Astrocyte (in vitro differentiated cells and primary cell): ENCODE results near the gene ERCC5. TPM values are rescaled to one million over a fixed set of nuclear protein-coding genes. Genes with fewer than 3 reads are reported as not detected.

Experiments used
- DNase-seq: peaks from one replicate; pipeline ENCODE4 v3.0.0-alpha.2; 2010; ENCODE audit warnings: low read depth
- FAIRE-seq: peaks from 2 replicates; lab custom pipeline; 2011; peaks lifted over from hg19 to GRCh38; lab: Jason Lieb, UNC
- H2AFZ ChIP-seq: 2 replicates; pipeline ENCODE4 v1.6.0; 2012; ENCODE audit warnings: low read depth, low read length, inconsistent platforms
- H3K27ac ChIP-seq: 2 replicates; pipeline ENCODE4 v1.5.1; 2011; ENCODE audit warnings: low read depth, low read length, inconsistent platforms
- H3K27me3 ChIP-seq: 2 replicates; pipeline ENCODE4 v1.6.0; 2011; ENCODE audit warnings: low read length, inconsistent platforms; ENCODE audit not compliant: insufficient read depth
- H3K36me3 ChIP-seq: 2 replicates; pipeline ENCODE4 v1.5.1; 2011; ENCODE audit warnings: low read length, inconsistent platforms; ENCODE audit not compliant: insufficient read depth
- H3K4me1 ChIP-seq: 2 replicates; pipeline ENCODE4 v1.5.1; 2011; ENCODE audit warnings: low read length, inconsistent platforms; ENCODE audit not compliant: insufficient read depth
- H3K4me2 ChIP-seq: 2 replicates; pipeline ENCODE4 v1.6.0; 2012; ENCODE audit warnings: low read length, inconsistent platforms
- H3K4me3 ChIP-seq: 2 replicates; pipeline ENCODE4 v1.5.1; 2011; ENCODE audit warnings: low read depth, mild to moderate bottlenecking, low read length, inconsistent platforms; ENCODE audit not compliant: insufficient read depth
- H3K79me2 ChIP-seq: 2 replicates; pipeline ENCODE4 v1.6.0; 2012; ENCODE audit warnings: mild to moderate bottlenecking, low read length, inconsistent platforms; ENCODE audit not compliant: insufficient read depth
- H3K9ac ChIP-seq: 2 replicates; pipeline ENCODE4 v1.6.0; 2012; ENCODE audit warnings: mild to moderate bottlenecking, low read length, inconsistent platforms
- H3K9me3 ChIP-seq: 2 replicates; pipeline ENCODE4 v1.5.1; 2012; ENCODE audit warnings: low read depth, mild to moderate bottlenecking, low read length, inconsistent platforms; ENCODE audit not compliant: insufficient read depth
- H4K20me1 ChIP-seq: 2 replicates; pipeline ENCODE4 v1.6.0; 2012; ENCODE audit warnings: low read length, inconsistent platforms; ENCODE audit not compliant: insufficient read depth
- H3K27ac Mint-ChIP-seq: one replicate; pipeline ENCODE4 v1.8.0; 2021; ENCODE audit warnings: mild to moderate bottlenecking, mixed read lengths; ENCODE audit not compliant: unreplicated experiment
- H3K27me3 Mint-ChIP-seq: one replicate; pipeline ENCODE4 v1.8.0; 2021; ENCODE audit warnings: low read depth, mixed read lengths; ENCODE audit not compliant: unreplicated experiment
- H3K36me3 Mint-ChIP-seq: one replicate; pipeline ENCODE4 v1.8.0; 2021; ENCODE audit warnings: low read depth, mixed read lengths; ENCODE audit not compliant: unreplicated experiment
- H3K4me1 Mint-ChIP-seq: one replicate; pipeline ENCODE4 v1.8.0; 2021; ENCODE audit warnings: low read depth, mixed read lengths; ENCODE audit not compliant: unreplicated experiment
- H3K4me3 Mint-ChIP-seq: one replicate; pipeline ENCODE4 v1.8.0; 2021; ENCODE audit warnings: mild to moderate bottlenecking, moderate library complexity, mixed read lengths; ENCODE audit not compliant: unreplicated experiment
- H3K9me3 Mint-ChIP-seq: one replicate; pipeline ENCODE4 v1.8.0; 2021; ENCODE audit warnings: mild to moderate bottlenecking, mixed read lengths; ENCODE audit not compliant: unreplicated experiment
- EZH2 ChIP-seq: IDR thresholded peaks from 2 replicates; pipeline ENCODE4 v1.6.1; 2012; ENCODE audit warnings: mild to moderate bottlenecking, low read length, inconsistent platforms; ENCODE audit not compliant: insufficient read depth
- total RNA-seq: library from RNA; stranded (reverse); gene quantifications from 2 replicates; pipeline ENCODE4 v1.2.1, GENCODE V29; 2021
- TF ChIP-seq, protein P1 (sequence below): IDR thresholded peaks from 2 replicates; pipeline ENCODE4 v1.5.1; 2011; ENCODE audit warnings: low read depth, mild to moderate bottlenecking, inconsistent platforms, low read length, moderate library complexity; ENCODE audit not compliant: insufficient read depth

The ERCC5 gene
- total RNA-seq, 1 donor from 2014 or later: 42.9 TPM

DNA sequence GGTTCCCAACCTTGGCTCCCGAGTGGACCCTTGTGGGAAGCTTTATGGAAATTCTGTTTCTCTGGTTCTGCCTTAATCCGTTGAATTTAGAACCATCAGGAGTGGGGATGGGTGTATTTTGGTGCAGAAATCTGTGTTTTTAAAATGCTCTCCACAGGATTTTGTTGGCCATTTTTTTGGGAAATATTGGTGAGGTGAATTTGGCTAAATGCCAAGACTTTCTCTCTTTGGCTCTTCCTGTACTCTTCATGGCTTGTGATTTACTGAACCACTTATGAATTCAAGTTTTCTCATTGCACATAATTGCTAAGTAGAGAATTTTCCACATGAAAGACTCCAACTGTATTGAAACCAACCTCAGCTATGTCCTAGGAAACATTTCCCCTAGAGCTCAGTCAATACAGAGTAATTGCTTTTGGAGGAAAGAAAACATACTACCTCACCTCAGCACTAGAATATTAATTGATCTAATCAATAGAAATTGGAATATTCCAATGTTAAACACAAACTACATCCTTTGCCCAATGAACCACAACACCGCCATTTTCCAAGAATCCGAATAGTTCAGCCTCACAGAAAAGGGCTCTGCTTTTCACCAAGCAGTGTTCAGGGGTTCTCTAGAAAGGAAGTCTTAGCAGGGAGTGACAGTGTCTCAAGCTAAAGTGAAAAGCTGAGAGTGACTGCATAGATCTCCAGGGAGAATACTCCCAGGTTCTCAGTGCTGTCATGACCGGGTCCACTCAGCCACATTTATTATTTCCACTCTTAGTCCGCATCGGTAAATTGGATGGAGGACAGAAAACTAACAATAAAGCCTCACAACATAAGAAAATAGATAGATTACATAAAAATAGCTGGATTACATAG lies 60.3 kb downstream of the ERCC5 start:
- Mint-ChIP-seq H3K4me3 (no peak overlapping the region), H3K36me3 (no peaks in the 10 kb centered on the region), H3K27ac (no peak overlapping the region), H3K9me3 (peaks cover 2% of the 10 kb centered on the region), H3K27me3 (no peaks in the 10 kb centered on the region), H3K4me1 (peaks cover 9% of the 10 kb centered on the region)
- Histone ChIP-seq H3K4me2 (no peak overlapping the region), H4K20me1 (no peaks in the 10 kb centered on the region), H3K4me1 (no peaks in the 10 kb centered on the region), H3K27me3 (no peaks in the 10 kb centered on the region), H3K79me2 (no peaks in the 10 kb centered on the region), H2AFZ (no peak overlapping the region), H3K9me3 (no peaks in the 10 kb centered on the region), H3K27ac (no peak overlapping the region), H3K4me3 (no peak overlapping the region), H3K36me3 (no peaks in the 10 kb centered on the region), H3K9ac (no peak overlapping the region)
- DNase-seq (no peak), FAIRE-seq (no peak)
- TF ChIP-seq EZH2: no peak
- TF ChIP-seq, protein P1, sequence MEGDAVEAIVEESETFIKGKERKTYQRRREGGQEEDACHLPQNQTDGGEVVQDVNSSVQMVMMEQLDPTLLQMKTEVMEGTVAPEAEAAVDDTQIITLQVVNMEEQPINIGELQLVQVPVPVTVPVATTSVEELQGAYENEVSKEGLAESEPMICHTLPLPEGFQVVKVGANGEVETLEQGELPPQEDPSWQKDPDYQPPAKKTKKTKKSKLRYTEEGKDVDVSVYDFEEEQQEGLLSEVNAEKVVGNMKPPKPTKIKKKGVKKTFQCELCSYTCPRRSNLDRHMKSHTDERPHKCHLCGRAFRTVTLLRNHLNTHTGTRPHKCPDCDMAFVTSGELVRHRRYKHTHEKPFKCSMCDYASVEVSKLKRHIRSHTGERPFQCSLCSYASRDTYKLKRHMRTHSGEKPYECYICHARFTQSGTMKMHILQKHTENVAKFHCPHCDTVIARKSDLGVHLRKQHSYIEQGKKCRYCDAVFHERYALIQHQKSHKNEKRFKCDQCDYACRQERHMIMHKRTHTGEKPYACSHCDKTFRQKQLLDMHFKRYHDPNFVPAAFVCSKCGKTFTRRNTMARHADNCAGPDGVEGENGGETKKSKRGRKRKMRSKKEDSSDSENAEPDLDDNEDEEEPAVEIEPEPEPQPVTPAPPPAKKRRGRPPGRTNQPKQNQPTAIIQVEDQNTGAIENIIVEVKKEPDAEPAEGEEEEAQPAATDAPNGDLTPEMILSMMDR: no peak

DNA sequence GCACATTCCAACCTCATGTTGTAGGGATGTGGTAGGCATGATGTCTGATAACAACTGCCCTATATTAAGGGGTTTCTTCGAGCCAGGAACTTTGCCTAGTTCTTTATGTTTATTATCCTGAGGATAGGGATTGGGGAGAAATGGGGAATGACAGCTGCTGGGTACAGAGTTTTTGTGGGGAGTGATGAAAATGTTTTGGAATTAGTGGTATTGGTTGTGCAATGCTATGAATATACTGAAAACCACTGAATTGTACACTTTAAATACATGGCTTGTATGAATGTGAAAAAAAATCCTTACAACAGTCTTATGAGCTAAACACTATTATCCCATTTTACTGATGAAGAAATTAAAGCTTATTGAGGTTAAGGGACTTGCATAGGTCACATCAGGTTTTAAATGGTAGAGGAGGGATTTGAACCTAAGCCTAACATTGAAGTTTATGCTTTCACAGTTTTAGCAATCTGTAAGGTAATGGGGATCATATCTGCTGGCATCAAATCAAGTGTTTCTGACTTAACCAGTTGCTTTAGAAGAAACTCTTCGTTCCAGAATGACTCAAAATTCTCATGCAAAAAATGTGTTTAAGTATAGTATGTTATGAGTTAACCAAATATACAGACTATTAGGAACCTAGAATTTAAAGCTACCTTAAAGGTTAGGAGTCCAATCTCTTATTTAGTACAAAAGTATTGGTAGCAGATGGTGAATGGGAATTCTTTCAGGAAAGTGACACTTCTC lies 61.4 kb downstream of the ERCC5 start:
- no peak overlapping the region for H3K9ac ChIP-seq
- H3K9me3 ChIP-seq: no peaks in the 10 kb centered on the region
- no peak overlapping the region for H3K4me2 ChIP-seq
- peaks cover 2% of the 10 kb centered on the region for H3K9me3 Mint-ChIP-seq
- no peak for TF ChIP-seq EZH2
- TF ChIP-seq, protein P1: no peak
- no peaks in the 10 kb centered on the region for H3K4me1 ChIP-seq
- H3K36me3 Mint-ChIP-seq: no peaks in the 10 kb centered on the region
- H3K27me3 ChIP-seq: no peaks in the 10 kb centered on the region
- no peak overlapping the region for H3K27ac ChIP-seq
- H3K79me2 ChIP-seq: no peaks in the 10 kb centered on the region
- FAIRE-seq (peak; percentile 26), DNase-seq (no peak)
- no peaks in the 10 kb centered on the region for H3K36me3 ChIP-seq
- no peaks in the 10 kb centered on the region for H4K20me1 ChIP-seq
- no peak overlapping the region for H3K4me3 ChIP-seq
- peaks cover 6% of the 10 kb centered on the region for H3K4me1 Mint-ChIP-seq
- no peak overlapping the region for H2AFZ ChIP-seq
- no peak overlapping the region for H3K4me3 Mint-ChIP-seq
- no peaks in the 10 kb centered on the region for H3K27me3 Mint-ChIP-seq
- no peak overlapping the region for H3K27ac Mint-ChIP-seq
